WTC11 (cell line): ENCODE measurements around the gene JAZF1. TPM values are rescaled to one million over a fixed set of nuclear protein-coding genes. Genes with fewer than 3 reads are reported as not detected.

ENCODE experiments used
- ATAC-seq: fragments of 200-7000 bp; cut with Tn5 transposase; 2 replicates; pipeline ENCODE4 v1.10.0; 2021; ENCODE audit warnings: mild to moderate bottlenecking, moderate library complexity
- CTCF ChIA-PET: fragments of 300-600 bp; sonication (Branson Sonifier 250); formaldehyde crosslinking; loops from one replicate; lab custom pipeline; 2021; ENCODE audit warnings: antibody characterized with exemption; lab: Charles Lee
- POLR2A ChIA-PET: fragments of 350-600 bp; sonication (Branson Sonifier 250); formaldehyde crosslinking; loops from one replicate; lab custom pipeline; 2021; ENCODE audit warnings: antibody characterized with exemption; lab: Charles Lee
- DNase-seq: peaks from one replicate; pipeline ENCODE4 v3.0.0; 2021; ENCODE audit warnings: low spot score
- H3K27ac Mint-ChIP-seq: 2 replicates; pipeline ENCODE4 v1.8.0; 2021; ENCODE audit warnings: mixed read lengths
- H3K27me3 Mint-ChIP-seq: 2 replicates; pipeline ENCODE4 v1.8.0; 2021; ENCODE audit warnings: low read depth, mild to moderate bottlenecking, moderate library complexity, mixed read lengths
- H3K36me3 Mint-ChIP-seq: 2 replicates; pipeline ENCODE4 v1.8.0; 2021; ENCODE audit warnings: mixed read lengths
- H3K4me1 Mint-ChIP-seq: 2 replicates; pipeline ENCODE4 v1.8.0; 2022; ENCODE audit warnings: mixed read lengths
- H3K4me3 Mint-ChIP-seq: 2 replicates; pipeline ENCODE4 v1.8.0; 2021; ENCODE audit warnings: mild to moderate bottlenecking, moderate library complexity, mixed read lengths
- H3K9me3 Mint-ChIP-seq: 2 replicates; pipeline ENCODE4 v1.8.0; 2021; ENCODE audit warnings: mixed read lengths
- ARID4B ChIP-seq: sonication (generic); formaldehyde crosslinking; IDR thresholded peaks from 2 replicates; pipeline ENCODE4 v1.8.0; 2023; ENCODE audit warnings: missing genetic modification reagents, mild to moderate bottlenecking, borderline replicate concordance
- EMX1 ChIP-seq: fragments of 250-450 bp; sonication (Bioruptor Pico); IDR thresholded peaks from 2 replicates; pipeline ENCODE4 v1.8.0; 2021; ENCODE audit warnings: mild to moderate bottlenecking
- ESRRA ChIP-seq: sonication (generic); formaldehyde crosslinking; IDR thresholded peaks from 2 replicates; pipeline ENCODE4 v1.8.1; 2022; ENCODE audit warnings: mild to moderate bottlenecking, missing genetic modification reagents, borderline replicate concordance
- GABPB1 ChIP-seq: sonication (generic); formaldehyde crosslinking; IDR thresholded peaks from 2 replicates; pipeline ENCODE4 v1.8.1; 2023; ENCODE audit warnings: mild to moderate bottlenecking, missing genetic modification reagents
- GRHL2 ChIP-seq: fragments of 250-450 bp; sonication (Bioruptor Pico); IDR thresholded peaks from 2 replicates; pipeline ENCODE4 v1.8.0; 2022; ENCODE audit warnings: mild to moderate bottlenecking, moderate library complexity; ENCODE audit not compliant: insufficient replicate concordance, severe bottlenecking
- HMGA2 ChIP-seq: fragments of 250-450 bp; sonication (Bioruptor Pico); IDR thresholded peaks from 2 replicates; pipeline ENCODE4 v1.4.0; 2021; ENCODE audit warnings: mild to moderate bottlenecking, moderate library complexity
- IRF2 ChIP-seq: sonication (generic); formaldehyde crosslinking; IDR thresholded peaks from 2 replicates; pipeline ENCODE4 v1.8.0; 2022; ENCODE audit warnings: low read depth, missing genetic modification reagents, borderline replicate concordance
- JUN ChIP-seq: sonication (generic); formaldehyde crosslinking; IDR thresholded peaks from 2 replicates; pipeline ENCODE4 v1.8.0; 2023; ENCODE audit warnings: mild to moderate bottlenecking, missing genetic modification reagents
- MAX ChIP-seq: sonication (generic); formaldehyde crosslinking; IDR thresholded peaks from 2 replicates; pipeline ENCODE4 v1.8.0; 2022; ENCODE audit warnings: mild to moderate bottlenecking, missing genetic modification reagents
- NFATC4 ChIP-seq: fragments of 250-450 bp; sonication (Bioruptor Pico); IDR thresholded peaks from 2 replicates; pipeline ENCODE4 v1.9.0; 2021; ENCODE audit warnings: mild to moderate bottlenecking
- ZNF232 ChIP-seq: sonication (generic); formaldehyde crosslinking; IDR thresholded peaks from 2 replicates; pipeline ENCODE4 v1.8.0; 2022; ENCODE audit warnings: mild to moderate bottlenecking, missing genetic modification reagents
- ZNF263 ChIP-seq: sonication (generic); formaldehyde crosslinking; IDR thresholded peaks from 2 replicates; pipeline ENCODE4 v1.8.1; 2022; ENCODE audit warnings: low read depth, mild to moderate bottlenecking, moderate library complexity, missing genetic modification reagents
- ZNF416 ChIP-seq: fragments of 250-450 bp; sonication (Bioruptor Pico); IDR thresholded peaks from 2 replicates; pipeline ENCODE4 v1.9.0; 2021; ENCODE audit warnings: mild to moderate bottlenecking, inconsistent platforms
- ZNF423 ChIP-seq: fragments of 250-450 bp; sonication (Bioruptor Pico); IDR thresholded peaks from 2 replicates; pipeline ENCODE4 v2.1.2; 2022; ENCODE audit warnings: mild to moderate bottlenecking, moderate library complexity
- ZNF671 ChIP-seq: fragments of 250-450 bp; sonication (Bioruptor Pico); IDR thresholded peaks from 2 replicates; pipeline ENCODE4 v1.8.0; 2021; ENCODE audit warnings: mild to moderate bottlenecking
- total RNA-seq: library from RNA; stranded (reverse); gene quantifications from 3 replicates; pipeline ENCODE4 v1.2.3, GENCODE V29; 2021
- TF ChIP-seq, protein P1 (sequence below): sonication (generic); formaldehyde crosslinking; IDR thresholded peaks from 2 replicates; pipeline ENCODE4 v1.8.1; 2022; ENCODE audit warnings: missing genetic modification reagents, borderline replicate concordance
- TF ChIP-seq, protein P2 (sequence below): fragments of 250-450 bp; sonication (Bioruptor Pico); IDR thresholded peaks from 2 replicates; pipeline ENCODE4 v1.9.0; 2021; ENCODE audit warnings: mild to moderate bottlenecking
- TF ChIP-seq, protein P3 (sequence below): sonication (generic); formaldehyde crosslinking; IDR thresholded peaks from 2 replicates; pipeline ENCODE4 v1.8.0; 2023; ENCODE audit warnings: mild to moderate bottlenecking, missing genetic modification reagents
- TF ChIP-seq, protein P4 (sequence below): sonication (generic); formaldehyde crosslinking; IDR thresholded peaks from 2 replicates; pipeline ENCODE4 v1.8.1; 2022; ENCODE audit warnings: mild to moderate bottlenecking, missing genetic modification reagents, moderate library complexity, borderline replicate concordance

JAZF1 gene
- total RNA-seq, 1 experiment from 2014 or later: 19.0 TPM

DNA sequence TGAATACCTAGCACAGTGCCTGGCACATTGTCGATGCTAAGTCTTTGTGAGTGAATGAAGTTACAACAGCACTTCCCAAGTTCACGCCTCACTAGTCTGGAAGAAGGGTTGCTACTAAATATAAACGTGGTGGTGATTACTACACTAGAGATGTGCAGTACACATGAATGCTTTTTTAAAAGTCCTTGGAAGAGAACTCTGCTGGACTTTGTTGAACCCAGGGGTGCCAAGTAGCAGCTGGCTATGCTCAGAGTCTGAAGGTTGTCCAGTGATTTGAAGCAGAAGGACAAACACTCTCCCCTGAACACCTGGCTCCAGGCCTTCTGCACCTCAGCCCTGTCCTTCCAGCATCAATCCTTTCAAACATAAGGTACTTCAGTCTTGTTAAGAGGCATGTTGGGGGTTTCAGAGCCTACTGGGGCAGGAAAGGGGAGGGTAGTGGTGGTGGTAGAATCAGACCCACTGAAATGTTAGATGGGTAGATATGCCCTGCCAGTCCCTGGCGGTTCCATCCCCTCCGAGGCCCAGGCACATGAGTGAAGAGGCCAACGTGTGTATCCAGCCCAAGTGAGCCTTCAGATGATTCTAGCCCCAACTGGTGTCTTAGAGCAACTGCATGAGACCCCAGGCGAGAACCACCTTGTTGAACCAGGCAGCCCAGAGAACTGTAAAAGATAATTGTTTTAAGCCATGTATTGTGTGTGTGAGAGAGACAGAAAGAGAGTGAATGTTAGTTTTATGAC is 346.2 kb downstream of the JAZF1 start:
- TF ChIP-seq, protein P1, sequence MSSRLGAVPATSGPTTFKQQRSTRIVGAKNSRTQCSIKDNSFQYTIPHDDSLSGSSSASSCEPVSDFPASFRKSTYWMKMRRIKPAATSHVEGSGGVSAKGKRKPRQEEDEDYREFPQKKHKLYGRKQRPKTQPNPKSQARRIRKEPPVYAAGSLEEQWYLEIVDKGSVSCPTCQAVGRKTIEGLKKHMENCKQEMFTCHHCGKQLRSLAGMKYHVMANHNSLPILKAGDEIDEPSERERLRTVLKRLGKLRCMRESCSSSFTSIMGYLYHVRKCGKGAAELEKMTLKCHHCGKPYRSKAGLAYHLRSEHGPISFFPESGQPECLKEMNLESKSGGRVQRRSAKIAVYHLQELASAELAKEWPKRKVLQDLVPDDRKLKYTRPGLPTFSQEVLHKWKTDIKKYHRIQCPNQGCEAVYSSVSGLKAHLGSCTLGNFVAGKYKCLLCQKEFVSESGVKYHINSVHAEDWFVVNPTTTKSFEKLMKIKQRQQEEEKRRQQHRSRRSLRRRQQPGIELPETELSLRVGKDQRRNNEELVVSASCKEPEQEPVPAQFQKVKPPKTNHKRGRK: no peak
- TF ChIP-seq ZNF423 (CRISPR knock-in tag) (no peak), GABPB1 (CRISPR knock-in tag) (no peak), ZNF263 (CRISPR knock-in tag) (no peak)
- TF ChIP-seq, all 79 proteins: peak for 0
- CTCF ChIA-PET: interaction anchor here (0.7 kb wide), 1 partner anchor 259 kb away, joined by 3 read pairs; no protein-coding TSS in a partner anchor
- Mint-ChIP-seq H3K4me1 (peaks cover 6% of the 10 kb centered on the region), H3K4me3 (no peak overlapping the region), H3K36me3 (peaks cover under 1% of the 10 kb centered on the region), H3K27ac (no peak overlapping the region), H3K27me3 (no peaks in the 10 kb centered on the region), H3K9me3 (no peaks in the 10 kb centered on the region)
- DNase-seq (no peak), ATAC-seq (peak; percentile 61)
- POLR2A ChIA-PET: no interaction called here

- H3K27ac Mint-ChIP-seq: 0 out of 2 replicates have a peak overlapping the region, but pooled peaks have one; percentile 8
- POLR2A ChIA-PET: no interaction called here
- no peak for TF ChIP-seq HMGA2
- no peak for TF ChIP-seq ZNF232 (CRISPR knock-in tag)
- no peak for TF ChIP-seq ZNF671 (CRISPR knock-in tag)
- TF ChIP-seq ZNF416 (CRISPR knock-in tag): no peak
- TF ChIP-seq NFATC4 (CRISPR knock-in tag): no peak
- TF ChIP-seq, protein P2, sequence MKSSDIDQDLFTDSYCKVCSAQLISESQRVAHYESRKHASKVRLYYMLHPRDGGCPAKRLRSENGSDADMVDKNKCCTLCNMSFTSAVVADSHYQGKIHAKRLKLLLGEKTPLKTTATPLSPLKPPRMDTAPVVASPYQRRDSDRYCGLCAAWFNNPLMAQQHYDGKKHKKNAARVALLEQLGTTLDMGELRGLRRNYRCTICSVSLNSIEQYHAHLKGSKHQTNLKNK: no peak
- no peak for TF ChIP-seq ARID4B (CRISPR knock-in tag)
- no peak for TF ChIP-seq JUN (CRISPR knock-in tag)
Measured at GRCh38 chr7:27826357-27826756, 354.2 kb downstream of the JAZF1 start.

GRCh38 chr7:27825891-27826290 is 354.7 kb downstream of the JAZF1 start:
- 0 out of 2 replicates have a peak overlapping the region, but pooled peaks have one; percentile 8 for H3K27ac Mint-ChIP-seq
- 0 out of 2 replicates have a peak, but pooled peaks cover 2% of the 10 kb centered on the region for H3K4me1 Mint-ChIP-seq
- no peaks in the 10 kb centered on the region for H3K9me3 Mint-ChIP-seq
- ChIA-PET CTCF (interaction anchor here (0.6 kb wide), 1 partner anchor 12 kb away, joined by 3 read pairs; no protein-coding TSS in a partner anchor), POLR2A (no interaction called here)
- no peaks in the 10 kb centered on the region for H3K36me3 Mint-ChIP-seq
- no peak overlapping the region for H3K4me3 Mint-ChIP-seq
- ATAC-seq (no peak), DNase-seq (no peak)
- no peaks in the 10 kb centered on the region for H3K27me3 Mint-ChIP-seq
- TF ChIP-seq ESRRA (CRISPR knock-in tag) (no peak), GRHL2 (CRISPR knock-in tag) (no peak), MAX (CRISPR knock-in tag) (no peak), IRF2 (no peak), EMX1 (CRISPR knock-in tag) (no peak)
- TF ChIP-seq, protein P3, sequence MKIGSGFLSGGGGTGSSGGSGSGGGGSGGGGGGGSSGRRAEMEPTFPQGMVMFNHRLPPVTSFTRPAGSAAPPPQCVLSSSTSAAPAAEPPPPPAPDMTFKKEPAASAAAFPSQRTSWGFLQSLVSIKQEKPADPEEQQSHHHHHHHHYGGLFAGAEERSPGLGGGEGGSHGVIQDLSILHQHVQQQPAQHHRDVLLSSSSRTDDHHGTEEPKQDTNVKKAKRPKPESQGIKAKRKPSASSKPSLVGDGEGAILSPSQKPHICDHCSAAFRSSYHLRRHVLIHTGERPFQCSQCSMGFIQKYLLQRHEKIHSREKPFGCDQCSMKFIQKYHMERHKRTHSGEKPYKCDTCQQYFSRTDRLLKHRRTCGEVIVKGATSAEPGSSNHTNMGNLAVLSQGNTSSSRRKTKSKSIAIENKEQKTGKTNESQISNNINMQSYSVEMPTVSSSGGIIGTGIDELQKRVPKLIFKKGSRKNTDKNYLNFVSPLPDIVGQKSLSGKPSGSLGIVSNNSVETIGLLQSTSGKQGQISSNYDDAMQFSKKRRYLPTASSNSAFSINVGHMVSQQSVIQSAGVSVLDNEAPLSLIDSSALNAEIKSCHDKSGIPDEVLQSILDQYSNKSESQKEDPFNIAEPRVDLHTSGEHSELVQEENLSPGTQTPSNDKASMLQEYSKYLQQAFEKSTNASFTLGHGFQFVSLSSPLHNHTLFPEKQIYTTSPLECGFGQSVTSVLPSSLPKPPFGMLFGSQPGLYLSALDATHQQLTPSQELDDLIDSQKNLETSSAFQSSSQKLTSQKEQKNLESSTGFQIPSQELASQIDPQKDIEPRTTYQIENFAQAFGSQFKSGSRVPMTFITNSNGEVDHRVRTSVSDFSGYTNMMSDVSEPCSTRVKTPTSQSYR: no peak
- TF ChIP-seq, protein P4, sequence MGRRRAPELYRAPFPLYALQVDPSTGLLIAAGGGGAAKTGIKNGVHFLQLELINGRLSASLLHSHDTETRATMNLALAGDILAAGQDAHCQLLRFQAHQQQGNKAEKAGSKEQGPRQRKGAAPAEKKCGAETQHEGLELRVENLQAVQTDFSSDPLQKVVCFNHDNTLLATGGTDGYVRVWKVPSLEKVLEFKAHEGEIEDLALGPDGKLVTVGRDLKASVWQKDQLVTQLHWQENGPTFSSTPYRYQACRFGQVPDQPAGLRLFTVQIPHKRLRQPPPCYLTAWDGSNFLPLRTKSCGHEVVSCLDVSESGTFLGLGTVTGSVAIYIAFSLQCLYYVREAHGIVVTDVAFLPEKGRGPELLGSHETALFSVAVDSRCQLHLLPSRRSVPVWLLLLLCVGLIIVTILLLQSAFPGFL (CRISPR knock-in tag): no peak

More at GRCh38 chr7:27826357-27826756, 354.2 kb downstream of the JAZF1 start:
- Mint-ChIP-seq H3K36me3 (no peaks in the 10 kb centered on the region), H3K27me3 (no peaks in the 10 kb centered on the region), H3K4me3 (no peak overlapping the region), H3K4me1 (0 out of 2 replicates have a peak, but pooled peaks cover 2% of the 10 kb centered on the region), H3K9me3 (no peaks in the 10 kb centered on the region)
- CTCF ChIA-PET: interaction anchor here (0.6 to 0.8 kb wide), 2 partner anchors 11 to 52 kb away, joined by 3 read pairs; no protein-coding TSS in a partner anchor
- ATAC-seq (no peak), DNase-seq (no peak)
